ENCODE measurements around the gene CACNG7. TPM values are rescaled to one million over a fixed set of nuclear protein-coding genes. Genes with fewer than 3 reads are reported as not detected.

CACNG7 gene
- total RNA-seq, 2 experiments from 2014 or later, result not detected

DNA sequence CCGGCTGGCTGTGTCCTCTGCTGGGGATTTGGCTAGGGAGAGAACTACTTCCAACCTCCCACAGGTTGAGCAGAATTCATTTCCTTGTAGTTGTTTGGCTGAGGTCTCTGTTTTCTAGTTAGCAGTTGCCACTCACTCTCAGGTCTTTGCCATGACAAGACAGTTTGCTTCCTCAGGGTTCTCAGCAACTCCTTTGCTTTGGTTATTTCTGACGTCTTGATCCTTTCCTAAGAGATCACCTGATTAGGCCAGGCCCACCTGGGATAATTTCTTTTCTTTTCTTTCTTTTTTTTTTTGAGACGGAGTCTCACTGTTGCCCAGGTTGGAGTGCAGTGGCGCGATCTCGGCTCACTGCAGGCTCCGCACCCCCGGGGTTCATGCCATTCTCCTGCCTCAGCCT is 44.3 kb downstream of the CACNG7 start:
- H3K9me3 Mint-ChIP-seq, result no peaks in the 10 kb centered on the region
- ChIA-PET CTCF (no interaction called here), POLR2A (no interaction called here)
- H3K4me1 Mint-ChIP-seq, result peaks cover 3% of the 10 kb centered on the region
- peaks cover 3% of the 10 kb centered on the region for H3K36me3 Mint-ChIP-seq (ENCODE audit: low read depth)
- H3K27me3 Mint-ChIP-seq, result peaks cover 15% of the 10 kb centered on the region
- DNase-seq, result no peak
- H3K27ac Mint-ChIP-seq, result no peak overlapping the region
- no peak overlapping the region for H3K4me3 Mint-ChIP-seq

DNA sequence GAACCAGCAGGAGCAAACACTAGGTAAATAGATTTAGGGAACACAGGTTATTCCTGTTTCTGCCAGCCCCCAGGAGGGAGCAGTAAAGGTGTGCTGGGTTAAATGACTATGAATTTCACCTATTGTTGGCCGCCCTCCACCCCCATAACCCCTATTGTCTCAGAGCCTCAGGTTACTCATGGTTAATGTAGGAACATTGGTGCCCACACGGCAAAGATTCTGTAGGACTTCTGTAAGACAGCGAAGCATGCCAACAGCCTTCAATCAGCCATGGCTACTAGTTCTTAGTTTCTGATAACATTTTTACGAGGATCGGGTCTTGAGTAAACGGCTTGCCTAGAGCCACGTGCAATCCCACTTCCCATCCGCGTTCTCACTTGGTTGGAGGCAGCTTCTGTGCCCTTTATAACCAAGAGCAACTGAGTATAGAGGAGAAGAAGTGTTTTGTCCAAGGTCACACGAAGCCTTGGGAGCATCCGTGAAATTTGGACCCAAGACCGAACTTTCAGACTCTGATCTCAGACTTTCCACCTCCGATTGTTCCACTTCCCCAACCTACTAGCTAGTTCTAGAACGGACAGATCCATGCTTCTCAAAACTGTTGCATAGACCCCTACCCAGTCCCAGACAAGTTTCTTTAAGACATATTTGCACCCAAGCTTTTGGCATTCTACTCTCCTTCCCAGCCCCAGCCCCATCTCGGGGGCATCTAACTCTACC is 48.5 kb downstream of the CACNG7 start:
- ChIA-PET POLR2A (no interaction called here), CTCF (no interaction called here)
- H3K4me3 Mint-ChIP-seq, result no peak overlapping the region
- peaks cover 3% of the 10 kb centered on the region for H3K36me3 Mint-ChIP-seq (ENCODE audit: low read depth)
- no peak overlapping the region for H3K27ac Mint-ChIP-seq
- H3K4me1 Mint-ChIP-seq, result peaks cover 4% of the 10 kb centered on the region
- no peak for DNase-seq
- no peaks in the 10 kb centered on the region for H3K9me3 Mint-ChIP-seq
- H3K27me3 Mint-ChIP-seq, result peaks cover 46% of the 10 kb centered on the region

DNA sequence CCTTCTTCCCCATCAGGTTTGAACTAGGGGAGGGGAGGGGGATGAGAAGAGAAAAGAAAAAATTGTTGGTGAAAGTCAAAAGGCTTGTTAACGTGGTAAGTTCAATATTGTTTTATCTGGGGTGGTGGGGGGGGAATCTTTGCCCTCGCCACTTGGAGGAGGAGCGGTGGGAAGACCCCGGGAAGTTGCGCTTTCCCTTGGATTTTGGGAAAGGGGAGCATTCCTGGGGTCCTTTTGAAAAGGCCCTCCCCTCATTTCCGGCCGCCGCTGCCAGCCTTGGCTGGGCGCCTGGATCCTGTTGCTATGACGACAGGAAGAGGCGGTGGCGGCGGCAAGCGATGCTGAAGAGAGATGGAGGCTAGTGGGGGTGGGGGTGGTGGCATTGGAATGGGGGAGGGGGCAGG is 49.1 kb downstream of the CACNG7 start:
- ChIA-PET CTCF (no interaction called here), POLR2A (no interaction called here)
- no peak overlapping the region for H3K4me3 Mint-ChIP-seq

DNA sequence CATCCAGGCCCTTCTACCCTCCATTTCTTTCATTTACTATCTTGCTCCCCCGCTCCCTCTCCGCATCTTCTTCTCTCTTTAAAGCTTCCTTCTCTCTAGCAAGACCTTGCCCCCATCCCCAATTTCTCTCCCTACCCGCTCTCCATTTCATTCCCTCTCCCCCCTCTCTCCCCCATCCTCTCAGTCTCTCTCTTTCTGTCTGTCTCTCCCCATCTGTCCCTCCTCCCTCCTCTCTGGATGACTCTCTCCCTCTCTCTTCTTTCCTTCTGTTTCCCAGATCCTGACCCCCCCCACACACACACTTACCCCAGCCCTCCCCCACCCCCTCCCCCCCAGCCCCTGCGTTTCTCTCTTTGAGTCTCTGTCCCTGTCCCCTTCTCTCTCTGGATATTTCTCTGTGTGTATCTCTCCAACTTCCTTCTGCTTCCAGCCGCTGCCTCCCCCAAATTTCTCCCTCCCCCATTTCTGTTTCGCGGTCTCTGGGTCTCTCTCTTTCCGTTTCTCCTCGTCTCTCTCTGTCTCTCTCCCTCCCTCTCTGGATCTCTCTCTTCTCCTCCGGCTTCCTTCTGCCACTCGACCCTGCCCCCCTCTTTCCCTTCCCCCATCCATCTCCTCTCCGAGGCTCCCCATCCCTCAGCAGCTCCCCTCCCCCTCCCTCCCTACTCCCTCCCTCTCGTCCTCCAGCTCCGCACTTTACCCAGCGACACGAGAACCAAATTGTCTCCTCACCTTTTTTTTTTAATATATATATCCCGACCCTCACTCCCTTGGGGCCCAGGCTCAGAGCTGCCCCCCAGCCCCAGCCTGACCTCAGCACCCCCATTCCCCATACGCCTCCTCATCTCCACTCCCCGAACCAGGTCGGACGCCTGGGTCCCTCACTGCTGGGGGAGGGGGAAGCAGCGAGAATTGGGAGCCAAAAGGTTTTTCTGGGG is 50.0 kb downstream of the CACNG7 start:
- POLR2A ChIA-PET, result no interaction called here
- CTCF ChIA-PET, result interaction anchor here (1.3 kb wide), 1 partner anchor 8 kb away, joined by 3 read pairs; no protein-coding TSS in a partner anchor

More for the DNA sequence above, 49.1 kb downstream of the CACNG7 start:
- peaks cover 4% of the 10 kb centered on the region for H3K4me1 Mint-ChIP-seq
- no peak overlapping the region for H3K27ac Mint-ChIP-seq
- H3K27me3 Mint-ChIP-seq, result peaks cover 46% of the 10 kb centered on the region
- no peaks in the 10 kb centered on the region for H3K9me3 Mint-ChIP-seq
- no peak for DNase-seq
- H3K36me3 Mint-ChIP-seq (ENCODE audit: low read depth), result peaks cover 3% of the 10 kb centered on the region

DNA sequence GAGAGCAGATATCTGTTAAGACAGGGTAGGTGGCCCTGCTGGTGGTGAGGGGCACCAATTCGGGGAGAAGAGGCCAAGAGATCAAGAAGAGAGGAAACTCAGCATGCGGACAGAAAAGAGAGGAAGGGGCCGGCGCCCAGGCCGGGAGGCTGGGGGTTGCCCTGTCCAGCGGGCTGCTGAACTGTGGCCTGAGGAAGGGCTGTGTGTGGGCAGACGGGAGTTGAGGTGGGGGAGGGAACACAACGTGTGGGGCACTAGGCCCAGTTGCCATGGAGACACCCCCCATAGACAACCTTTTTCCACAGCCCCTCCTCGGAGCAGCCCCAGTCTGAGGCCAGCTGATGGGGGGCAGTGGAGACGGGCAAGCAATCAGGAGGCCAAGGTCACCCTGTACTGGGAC is 51.1 kb downstream of the CACNG7 start:
- POLR2A ChIA-PET, result no interaction called here
- no peak overlapping the region for H3K4me3 Mint-ChIP-seq
- peaks cover 6% of the 10 kb centered on the region for H3K4me1 Mint-ChIP-seq
- no peaks in the 10 kb centered on the region for H3K9me3 Mint-ChIP-seq
- peaks cover 3% of the 10 kb centered on the region for H3K36me3 Mint-ChIP-seq (ENCODE audit: low read depth)
- peaks cover 62% of the 10 kb centered on the region for H3K27me3 Mint-ChIP-seq
- CTCF ChIA-PET, result interaction anchor here (1.3 kb wide), 1 partner anchor 9 kb away, joined by 3 read pairs; no protein-coding TSS in a partner anchor
- no peak for DNase-seq
- no peak overlapping the region for H3K27ac Mint-ChIP-seq

More for the DNA sequence above, 50.0 kb downstream of the CACNG7 start:
- DNase-seq, result no peak
- H3K4me1 Mint-ChIP-seq, result peaks cover 4% of the 10 kb centered on the region
- H3K27ac Mint-ChIP-seq, result no peak overlapping the region
- peaks cover 3% of the 10 kb centered on the region for H3K36me3 Mint-ChIP-seq (ENCODE audit: low read depth)
- H3K27me3 Mint-ChIP-seq, result peaks cover 53% of the 10 kb centered on the region
- no peaks in the 10 kb centered on the region for H3K9me3 Mint-ChIP-seq
- no peak overlapping the region for H3K4me3 Mint-ChIP-seq

DNA sequence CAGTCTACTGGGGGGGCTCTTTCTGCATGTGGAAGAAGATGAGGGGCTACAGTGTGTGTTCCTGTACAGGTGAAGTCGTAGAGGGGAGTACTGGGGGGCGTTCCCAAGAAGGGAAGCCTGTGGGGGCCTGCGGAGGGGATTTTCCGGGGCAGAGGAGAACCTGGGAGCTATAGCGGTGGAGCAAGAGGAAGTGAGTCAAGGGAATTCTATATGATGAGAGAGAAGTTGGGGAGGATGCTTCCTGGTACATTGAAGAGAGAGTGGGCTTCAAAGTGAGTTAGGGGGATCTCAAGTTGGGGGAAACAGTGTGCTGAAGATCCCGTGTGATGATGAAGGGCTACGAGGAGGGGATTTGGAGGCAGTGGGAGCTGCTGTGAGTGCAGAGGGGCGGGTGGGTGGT is 51.8 kb downstream of the CACNG7 start:
- H3K36me3 Mint-ChIP-seq (ENCODE audit: low read depth), result peaks cover 3% of the 10 kb centered on the region
- no peak overlapping the region for H3K4me3 Mint-ChIP-seq
- CTCF ChIA-PET, result interaction anchor here (1.2 kb wide), 1 partner anchor 10 kb away, joined by 4 read pairs; no protein-coding TSS in a partner anchor
- no peaks in the 10 kb centered on the region for H3K9me3 Mint-ChIP-seq
- POLR2A ChIA-PET, result no interaction called here
- DNase-seq, result no peak
- peaks cover 65% of the 10 kb centered on the region for H3K27me3 Mint-ChIP-seq
- peaks cover 6% of the 10 kb centered on the region for H3K4me1 Mint-ChIP-seq
- no peak overlapping the region for H3K27ac Mint-ChIP-seq

DNA sequence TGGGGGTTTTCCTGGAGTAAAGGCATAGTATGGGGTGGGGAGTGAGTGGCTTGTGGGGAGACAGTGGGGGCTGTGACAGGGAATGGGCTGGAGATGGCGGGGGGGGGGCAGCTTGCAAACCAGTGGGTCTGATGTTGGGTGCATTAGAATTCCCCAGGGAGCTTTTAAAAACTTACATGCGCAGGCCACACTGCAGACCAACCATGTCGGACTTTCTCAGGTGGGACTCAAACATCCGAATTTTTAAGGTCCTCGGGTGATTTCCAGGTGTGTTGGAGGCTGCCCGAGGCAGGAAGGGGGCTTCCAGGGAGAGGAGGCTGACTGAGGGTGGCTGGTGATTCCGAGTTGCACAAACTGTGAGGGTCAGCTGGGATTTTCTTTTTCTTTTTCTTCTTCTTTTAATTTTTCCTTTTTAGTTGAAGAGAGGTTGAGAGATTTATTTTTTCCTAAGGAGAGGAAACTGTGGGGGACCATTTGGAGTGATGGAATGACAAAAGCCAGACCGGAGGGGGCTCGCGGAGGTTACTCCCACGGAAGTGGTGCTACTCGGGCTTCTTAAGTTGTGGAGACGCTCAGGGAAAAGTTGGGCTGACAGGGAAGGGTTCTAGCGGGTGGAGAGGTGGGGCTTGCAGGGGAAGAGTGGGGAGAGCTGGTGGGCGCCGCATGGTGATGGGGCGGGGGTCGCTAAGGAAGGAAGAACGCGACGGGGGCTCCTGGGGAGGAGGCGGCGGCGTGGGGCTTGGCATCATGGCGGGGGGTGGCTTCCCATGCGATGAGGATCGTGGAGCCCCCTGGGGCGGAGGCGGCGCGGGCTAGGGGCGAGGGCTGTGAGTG is 52.7 kb downstream of the CACNG7 start:
- Mint-ChIP-seq H3K27ac (no peak overlapping the region), H3K9me3 (no peaks in the 10 kb centered on the region), H3K27me3 (peaks cover 63% of the 10 kb centered on the region), H3K36me3 (ENCODE audit: low read depth) (peaks cover 3% of the 10 kb centered on the region), H3K4me3 (no peak overlapping the region), H3K4me1 (peaks cover 6% of the 10 kb centered on the region)
- ChIA-PET CTCF (interaction anchor here (1.2 kb wide), 1 partner anchor 11 kb away, joined by 4 read pairs; no protein-coding TSS in a partner anchor), POLR2A (no interaction called here)
- DNase-seq, result no peak

DNA sequence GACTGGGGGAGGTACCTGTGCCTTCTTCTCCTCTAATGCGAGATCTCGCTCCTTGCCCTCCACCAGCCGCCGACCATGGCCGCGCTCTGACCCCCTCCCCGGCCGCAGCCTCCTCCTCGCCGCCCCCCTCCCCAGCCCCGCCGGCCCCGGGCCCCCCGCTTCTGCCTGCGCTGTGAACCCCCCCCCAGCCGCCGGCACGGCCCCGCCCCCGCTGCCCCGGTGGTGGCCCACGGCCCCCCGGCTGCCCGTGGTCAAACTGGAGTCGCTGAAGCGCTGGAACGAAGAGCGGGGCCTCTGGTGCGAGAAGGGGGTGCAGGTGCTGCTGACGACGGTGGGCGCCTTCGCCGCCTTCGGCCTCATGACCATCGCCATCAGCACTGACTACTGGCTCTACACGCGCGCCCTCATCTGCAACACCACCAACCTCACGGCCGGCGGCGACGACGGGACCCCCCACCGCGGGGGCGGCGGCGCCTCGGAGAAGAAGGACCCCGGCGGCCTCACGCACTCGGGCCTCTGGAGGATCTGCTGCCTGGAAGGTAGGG is 53.9 kb downstream of the CACNG7 start, which contains the start of gene CACNG8:
TSS of gene CACNG8 (plus strand) at position 51 of the 545 bp plus-strand sequence.
- ChIA-PET POLR2A (no interaction called here), CTCF (no interaction called here)

DNA sequence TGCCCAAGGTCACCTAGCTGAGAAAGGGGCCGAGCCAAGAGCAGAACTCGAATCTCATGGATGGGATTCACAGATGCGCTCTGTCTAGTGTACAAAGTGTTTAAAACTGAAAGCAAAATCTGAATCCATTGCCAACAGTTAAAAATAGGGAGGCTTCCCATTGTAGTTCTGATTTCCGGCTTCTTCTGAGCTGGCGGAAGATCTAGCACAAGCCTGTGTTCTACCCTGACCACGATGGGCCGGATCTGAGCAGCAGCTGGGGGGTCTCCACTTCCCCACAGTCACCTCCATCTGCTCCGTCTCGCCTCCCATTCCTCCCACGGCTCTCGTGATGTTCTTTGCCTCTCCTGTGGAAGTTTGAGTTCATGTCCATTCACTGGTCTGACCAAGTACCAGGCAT is 56.0 kb downstream of the CACNG7 start:
- POLR2A ChIA-PET, result interaction anchor here (0.6 kb wide), 1 partner anchor 1477 kb away, joined by 3 read pairs; no protein-coding TSS in a partner anchor
- H3K9me3 Mint-ChIP-seq, result no peaks in the 10 kb centered on the region
- no peaks in the 10 kb centered on the region for H3K36me3 Mint-ChIP-seq (ENCODE audit: low read depth)
- CTCF ChIA-PET, result no interaction called here
- DNase-seq, result no peak
- no peak overlapping the region for H3K4me3 Mint-ChIP-seq
- H3K27ac Mint-ChIP-seq, result no peak overlapping the region
- peaks cover 39% of the 10 kb centered on the region for H3K27me3 Mint-ChIP-seq
- peaks cover 2% of the 10 kb centered on the region for H3K4me1 Mint-ChIP-seq

More for the DNA sequence above, 53.9 kb downstream of the CACNG7 start, which contains the start of gene CACNG8:
- peaks cover 52% of the 10 kb centered on the region for H3K27me3 Mint-ChIP-seq
- H3K36me3 Mint-ChIP-seq (ENCODE audit: low read depth), result no peaks in the 10 kb centered on the region
- DNase-seq, result no peak
- no peaks in the 10 kb centered on the region for H3K9me3 Mint-ChIP-seq
- peaks cover 4% of the 10 kb centered on the region for H3K4me1 Mint-ChIP-seq
- no peak within 1 kb of the TSS for H3K4me3 Mint-ChIP-seq
- no peak within 1 kb of the TSS for H3K27ac Mint-ChIP-seq

DNA sequence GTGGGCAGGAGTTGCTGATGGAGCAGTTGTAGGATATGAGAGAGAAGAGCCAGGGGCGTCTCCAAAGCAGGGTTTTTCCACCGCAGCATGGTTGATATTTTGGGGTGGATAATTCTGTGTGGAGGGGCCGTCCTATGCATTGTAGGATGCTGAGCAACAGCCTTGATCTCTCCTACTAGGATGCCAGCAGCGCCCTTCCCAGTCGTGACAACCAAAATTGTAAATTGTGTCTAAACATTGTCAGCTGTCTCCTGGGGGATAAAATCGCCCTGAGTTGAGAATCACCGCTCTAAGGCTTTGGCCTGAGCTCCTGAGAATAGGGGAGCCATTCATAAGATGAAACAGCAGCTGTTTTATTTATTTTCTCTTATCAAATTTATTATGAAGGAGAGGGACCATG is 57.9 kb downstream of the CACNG7 start:
- H3K27ac Mint-ChIP-seq, result no peak overlapping the region
- H3K9me3 Mint-ChIP-seq, result no peaks in the 10 kb centered on the region
- H3K36me3 Mint-ChIP-seq (ENCODE audit: low read depth), result no peaks in the 10 kb centered on the region
- POLR2A ChIA-PET, result no interaction called here
- DNase-seq, result no peak
- CTCF ChIA-PET, result interaction anchor here (1.0 kb wide), 1 partner anchor 120 kb away, joined by 3 read pairs; no protein-coding TSS in a partner anchor
- peaks cover 23% of the 10 kb centered on the region for H3K27me3 Mint-ChIP-seq
- peaks cover 2% of the 10 kb centered on the region for H3K4me1 Mint-ChIP-seq
- no peak overlapping the region for H3K4me3 Mint-ChIP-seq

DNA sequence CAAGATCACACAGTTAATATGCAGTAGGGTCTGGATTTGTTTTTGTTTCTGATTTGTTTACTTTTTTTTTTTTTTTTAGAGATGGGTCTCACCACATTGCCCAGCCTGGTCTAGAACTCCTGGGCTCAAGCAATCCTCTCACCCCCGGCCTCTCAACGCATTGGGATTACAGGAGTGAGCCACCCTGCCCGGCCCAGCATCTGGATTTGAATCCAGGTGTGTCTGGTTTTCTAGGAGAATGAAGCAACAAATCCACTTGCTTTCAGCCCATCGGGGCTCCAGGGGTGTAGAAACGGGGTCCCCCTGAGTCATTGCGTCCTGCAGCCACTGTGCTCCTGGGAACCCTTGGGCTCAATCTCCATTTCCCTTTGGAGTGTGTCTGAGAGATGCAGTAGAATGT is 60.3 kb downstream of the CACNG7 start:
- DNase-seq, result no peak
- Mint-ChIP-seq H3K36me3 (ENCODE audit: low read depth) (no peaks in the 10 kb centered on the region), H3K27me3 (peaks cover 15% of the 10 kb centered on the region), H3K4me1 (peaks cover 2% of the 10 kb centered on the region), H3K9me3 (no peaks in the 10 kb centered on the region), H3K4me3 (no peak overlapping the region), H3K27ac (no peak overlapping the region)
- CTCF ChIA-PET, result no interaction called here
- POLR2A ChIA-PET, result no interaction called here

DNA sequence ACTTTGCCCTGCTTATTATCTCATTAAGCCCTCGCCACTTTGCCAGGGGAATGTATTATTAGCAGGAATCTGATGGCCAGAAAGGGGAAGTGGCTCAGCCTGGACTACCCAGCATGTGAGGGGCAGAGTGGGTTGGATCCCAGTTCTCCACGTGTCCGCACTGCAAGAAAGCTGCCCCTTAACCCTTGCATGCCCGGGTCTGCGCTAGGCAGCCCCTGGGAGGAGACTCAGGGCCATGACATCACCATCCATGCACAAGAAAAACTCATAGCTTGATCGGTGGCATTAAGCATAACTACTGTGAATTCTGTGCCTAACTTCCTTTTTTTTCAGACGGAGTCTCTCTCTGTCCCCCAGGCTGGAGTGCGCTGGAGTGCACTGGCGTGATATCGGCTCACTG is 62.6 kb downstream of the CACNG7 start:
- no peaks in the 10 kb centered on the region for H3K9me3 Mint-ChIP-seq
- H3K36me3 Mint-ChIP-seq (ENCODE audit: low read depth), result no peaks in the 10 kb centered on the region
- no peak overlapping the region for H3K27ac Mint-ChIP-seq
- H3K4me3 Mint-ChIP-seq, result no peak overlapping the region
- ChIA-PET POLR2A (no interaction called here), CTCF (interaction anchor here (1.4 kb wide), 1 partner anchor 9 kb away, joined by 3 read pairs; no protein-coding TSS in a partner anchor)
- no peak for DNase-seq
- H3K27me3 Mint-ChIP-seq, result peaks cover 9% of the 10 kb centered on the region
- no peaks in the 10 kb centered on the region for H3K4me1 Mint-ChIP-seq
